GM12801 (cell line): ENCODE results near the gene TNFRSF12A.

Experiments
- CTCF ChIP-seq: IDR thresholded peaks from one replicate; pipeline ENCODE4 v1.5.1; 2011; ENCODE audit warnings: control low read depth; ENCODE audit not compliant: insufficient read length; ENCODE audit errors: extremely low read depth

Gene TNFRSF12A

GRCh38 chr16:3049921-3050481 is 29.8 kb downstream of the TNFRSF12A start:
- no peak for TF ChIP-seq CTCF

GRCh38 chr16:3050487-3050886 is 30.3 kb downstream of the TNFRSF12A start:
- TF ChIP-seq CTCF = no peak

- TF ChIP-seq CTCF = no peak
These were observed 30.8 kb downstream of the TNFRSF12A start for GRCh38 chr16:3051009-3051408.

GRCh38 chr16:3051494-3051893 is 31.3 kb downstream of the TNFRSF12A start:
- no peak for TF ChIP-seq CTCF

GRCh38 chr16:3054965-3055733 is 35.0 kb downstream of the TNFRSF12A start:
- no peak for TF ChIP-seq CTCF

- TF ChIP-seq CTCF = no peak
These were observed 36.4 kb downstream of the TNFRSF12A start for GRCh38 chr16:3056336-3057180.
